Kidney epithelial cell (primary cell): Measurements from ENCODE around the gene TSHZ3. TPM values are rescaled to one million over a fixed set of nuclear protein-coding genes. Genes with fewer than 3 reads are reported as not detected.
A peak's percentile ranks its signal among the peaks of the same experiment; 100 is the strongest.

ENCODE experiments used
- DNase-seq: peaks from one replicate; pipeline ENCODE4 v3.0.0-alpha.2; 2010; ENCODE audit warnings: low read depth
- H3K27me3 ChIP-seq: 2 replicates; pipeline ENCODE4 v1.6.0; 2011; ENCODE audit warnings: low read length; ENCODE audit not compliant: control insufficient read depth, insufficient read depth
- H3K36me3 ChIP-seq: 2 replicates; pipeline ENCODE4 v1.5.1; 2011; ENCODE audit warnings: low read length; ENCODE audit not compliant: control insufficient read depth, insufficient read depth
- H3K4me3 ChIP-seq: 2 replicates; pipeline ENCODE4 v1.5.1; 2011; ENCODE audit warnings: low read depth, mild to moderate bottlenecking, control low read depth, low read length
- CTCF ChIP-seq: IDR thresholded peaks from 2 replicates; pipeline ENCODE4 v1.5.1; 2011; ENCODE audit warnings: mild to moderate bottlenecking, moderate library complexity, low read length, control low read depth, inconsistent platforms; ENCODE audit not compliant: insufficient read depth, poor library complexity, severe bottlenecking
- total RNA-seq: library from RNA; depleted of rRNA; stranded (reverse); fragments of >200 nt; gene quantifications from 2 replicates; pipeline ENCODE4 v1.2.3, GENCODE V29; 2015

TSHZ3 gene
- total RNA-seq, 1 donor from 2014 or later: 2.4 TPM

DNA sequence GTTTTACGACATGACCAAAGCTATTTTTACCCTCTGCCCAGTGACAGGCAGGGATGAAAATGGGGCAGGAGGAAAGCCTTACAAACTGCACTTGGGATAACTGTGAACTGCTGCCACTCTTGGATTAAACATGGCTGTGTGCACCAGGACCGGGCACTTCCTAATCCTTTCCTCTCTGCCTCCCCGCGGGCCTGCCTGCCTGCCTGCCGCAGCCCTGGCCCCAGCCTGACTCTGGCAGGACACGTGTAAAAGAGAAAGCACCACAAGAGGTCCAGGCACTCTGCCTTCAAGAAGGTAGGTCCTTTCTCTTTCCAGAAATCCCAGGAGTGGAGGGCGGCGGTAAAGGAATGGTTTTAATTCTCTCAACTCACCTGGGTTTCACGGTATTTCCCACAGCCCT, 4.8 kb downstream of the TSHZ3 start:
- H3K4me3 ChIP-seq: no peak overlapping the region
- TF ChIP-seq CTCF: no peak

GRCh38 chr19:31342926-31343325, 6.3 kb downstream of the TSHZ3 start:
- H3K27me3 ChIP-seq: no peaks in the 10 kb centered on the region
- no peak overlapping the region for H3K4me3 ChIP-seq
- DNase-seq: no peak
- H3K36me3 ChIP-seq: no peaks in the 10 kb centered on the region
- TF ChIP-seq CTCF: no peak

More for the DNA sequence above, 4.8 kb downstream of the TSHZ3 start:
- no peaks in the 10 kb centered on the region for H3K36me3 ChIP-seq
- no peak for DNase-seq
- H3K27me3 ChIP-seq: peaks cover 6% of the 10 kb centered on the region

GRCh38 chr19:31340042-31341025, 8.9 kb downstream of the TSHZ3 start:
- no peak for DNase-seq
- TF ChIP-seq CTCF: no peak
- Histone ChIP-seq H3K27me3 (no peaks in the 10 kb centered on the region), H3K36me3 (no peaks in the 10 kb centered on the region), H3K4me3 (no peak overlapping the region)

GRCh38 chr19:31339411-31339810, 9.8 kb downstream of the TSHZ3 start:
- no peaks in the 10 kb centered on the region for H3K36me3 ChIP-seq
- DNase-seq: no peak
- no peaks in the 10 kb centered on the region for H3K27me3 ChIP-seq
- TF ChIP-seq CTCF: no peak
- no peak overlapping the region for H3K4me3 ChIP-seq

DNA sequence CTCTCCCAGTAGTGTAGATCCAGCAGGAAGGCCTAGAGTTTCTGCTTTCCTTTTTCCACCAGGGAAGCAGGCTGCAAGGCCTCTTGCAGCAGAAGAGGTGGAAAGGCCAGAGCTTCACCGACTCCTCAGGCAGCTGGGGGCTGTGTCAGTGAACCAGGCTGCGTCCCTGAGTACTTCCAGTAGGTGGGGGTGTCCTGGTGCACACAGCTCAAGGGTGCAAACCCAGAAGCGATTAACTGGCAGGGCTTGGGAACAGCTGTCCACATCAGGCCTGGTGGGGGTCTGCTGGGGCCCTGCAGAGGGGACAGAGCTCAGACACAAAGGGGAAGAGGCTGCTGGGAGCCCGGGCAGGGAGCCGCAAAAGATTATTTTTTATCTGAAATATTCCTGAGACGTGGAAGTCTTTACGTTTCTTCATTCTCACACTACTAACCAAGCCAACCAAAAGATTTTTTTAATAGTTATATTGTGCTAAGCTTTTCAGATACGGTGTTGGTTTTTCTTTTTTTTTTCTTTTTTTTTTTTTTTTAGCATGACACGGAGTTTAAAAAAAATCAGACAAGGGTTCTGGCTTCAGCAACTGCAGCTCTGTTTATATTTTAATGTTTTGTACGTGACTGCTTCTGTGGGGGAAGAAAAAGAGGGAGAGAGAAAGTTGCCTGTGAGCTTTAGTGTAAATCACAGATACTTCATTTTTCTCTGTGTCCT, 11.0 kb downstream of the TSHZ3 start:
- H3K4me3 ChIP-seq: no peak overlapping the region
- no peaks in the 10 kb centered on the region for H3K36me3 ChIP-seq
- TF ChIP-seq CTCF: peak; percentile 74
- no peaks in the 10 kb centered on the region for H3K27me3 ChIP-seq
- DNase-seq: no peak
